ENCODE measurements around the gene GJB4.

The GJB4 gene

DNA sequence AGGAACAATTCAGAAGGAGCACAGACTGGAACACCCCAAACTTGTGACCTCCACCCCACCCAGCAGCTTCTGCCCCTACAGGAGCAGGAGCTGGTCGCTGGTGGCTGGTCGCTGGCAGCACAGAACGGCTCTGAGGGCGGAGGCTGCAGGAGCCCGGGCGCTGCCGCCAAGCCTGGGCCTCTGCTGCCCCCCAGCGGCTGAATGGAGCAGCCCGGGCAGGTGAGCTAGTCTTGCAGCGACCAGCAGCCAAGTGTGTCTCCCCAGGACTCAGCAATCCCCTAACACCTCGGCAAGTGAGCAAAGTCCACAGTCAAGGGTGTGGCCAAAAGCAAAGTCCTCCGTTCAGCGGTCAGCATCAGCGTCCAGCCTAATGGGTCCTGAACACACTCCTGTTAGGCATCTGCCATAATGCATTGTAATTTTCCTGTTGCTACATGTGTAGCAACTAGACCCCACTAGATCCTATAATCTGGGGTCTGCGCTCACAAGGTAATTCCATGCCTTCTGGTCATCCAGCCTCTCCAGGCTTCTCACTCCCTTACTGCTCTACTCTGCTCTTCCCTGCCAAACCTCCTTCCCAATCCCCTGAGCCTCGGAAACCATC is 16.8 kb upstream of the GJB4 start:
- Histone ChIP-seq H3K14ac (ENCODE audit: low read length in 2 of 2) (no peak overlapping the region), H4K91ac (ENCODE audit: low read length) (no peak overlapping the region), H3K4me2 (ENCODE audit: low read length, poor library complexity, severe bottlenecking) (no peak overlapping the region), H3K18ac (ENCODE audit: low read depth in 1 of 2, low read length in 2 of 2) (no peak overlapping the region), H3K36me3 (ENCODE audit: control insufficient read depth in 1 of 2, insufficient read depth in 2 of 2, low read depth in 1 of 2, low read length in 2 of 2) (no peaks in the 10 kb centered on the region), H3K79me1 (replicated peaks; ENCODE audit: low read length, poor library complexity, severe bottlenecking) (no peaks in the 10 kb centered on the region), H3K23ac (ENCODE audit: low read length in 2 of 2) (no peak overlapping the region), H2BK5ac (ENCODE audit: low read depth, low read length, poor library complexity, severe bottlenecking) (no peak overlapping the region), H2BK12ac (ENCODE audit: low read length in 2 of 2) (no peak overlapping the region), H2BK15ac (ENCODE audit: low read depth, poor library complexity, severe bottlenecking) (no peak overlapping the region), H3K9me3 (ENCODE audit: control insufficient read depth, low read length) (no peaks in the 10 kb centered on the region), H2AFZ (ENCODE audit: low read depth, low read length) (no peak overlapping the region), H2BK120ac (ENCODE audit: low read depth, low read length) (no peak overlapping the region), H4K8ac (ENCODE audit: low read length) (no peak overlapping the region), H3K27ac (ENCODE audit: low read length, poor library complexity, severe bottlenecking) (no peak overlapping the region), H3K4ac (ENCODE audit: low read depth in 1 of 2, low read length in 2 of 2) (no peak overlapping the region), H3K4me1 (ENCODE audit: control insufficient read depth, insufficient read depth, low read depth, low read length) (no peaks in the 10 kb centered on the region), H2AK5ac (ENCODE audit: low read length, severe bottlenecking) (no peak overlapping the region), H3K27me3 (ENCODE audit: control insufficient read depth in 1 of 2, insufficient read depth in 1 of 2, low read length in 2 of 2) (peaks cover 15 to 86% of the 10 kb centered on the region in 2 experiments), H3K9ac (ENCODE audit: low read length) (no peak overlapping the region), H3K4me3 (ENCODE audit: insufficient read depth in 1 of 2, low read depth in 1 of 2, low read length in 2 of 2) (no peak overlapping the region)
- peak; percentile 47 for DNase-seq
- 13% methylated on average over 16 of the region's 16 CpGs for WGBS

DNA sequence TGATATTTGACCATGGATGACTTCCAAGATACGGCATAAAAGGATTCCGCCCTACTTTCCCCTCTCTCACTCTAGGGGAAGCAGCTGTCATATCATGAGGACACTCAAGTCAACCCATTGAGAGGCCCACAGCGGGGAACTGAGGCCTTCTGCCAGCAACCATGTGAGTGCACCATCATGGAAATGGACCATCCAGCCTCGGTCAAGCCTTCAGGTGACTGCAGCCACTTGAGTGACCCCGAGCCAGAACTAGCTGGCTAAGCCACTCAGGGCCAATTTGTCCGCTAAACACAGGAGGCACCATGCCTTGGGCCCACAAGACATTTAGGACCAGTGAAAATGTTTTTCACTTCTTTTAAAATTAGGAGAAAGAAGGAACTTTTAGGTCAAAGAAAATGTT is 15.8 kb upstream of the GJB4 start:
- Histone ChIP-seq H3K9ac (ENCODE audit: low read length) (no peak overlapping the region), H2AK5ac (ENCODE audit: low read length, severe bottlenecking) (no peak overlapping the region), H3K36me3 (ENCODE audit: control insufficient read depth in 1 of 2, insufficient read depth in 2 of 2, low read depth in 1 of 2, low read length in 2 of 2) (no peaks in the 10 kb centered on the region), H3K4me3 (ENCODE audit: insufficient read depth in 1 of 2, low read depth in 1 of 2, low read length in 2 of 2) (no peak overlapping the region), H3K4me2 (ENCODE audit: low read length, poor library complexity, severe bottlenecking) (no peak overlapping the region), H3K18ac (ENCODE audit: low read depth in 1 of 2, low read length in 2 of 2) (no peak overlapping the region), H3K79me1 (replicated peaks; ENCODE audit: low read length, poor library complexity, severe bottlenecking) (no peaks in the 10 kb centered on the region), H3K9me3 (ENCODE audit: control insufficient read depth, low read length) (no peaks in the 10 kb centered on the region), H3K14ac (ENCODE audit: low read length in 2 of 2) (no peak overlapping the region), H2BK15ac (ENCODE audit: low read depth, poor library complexity, severe bottlenecking) (no peak overlapping the region), H4K91ac (ENCODE audit: low read length) (no peak overlapping the region), H4K8ac (ENCODE audit: low read length) (no peak overlapping the region), H2BK120ac (ENCODE audit: low read depth, low read length) (no peak overlapping the region), H3K4ac (ENCODE audit: low read depth in 1 of 2, low read length in 2 of 2) (no peak overlapping the region), H2BK5ac (ENCODE audit: low read depth, low read length, poor library complexity, severe bottlenecking) (no peak overlapping the region), H3K4me1 (ENCODE audit: control insufficient read depth, insufficient read depth, low read depth, low read length) (no peaks in the 10 kb centered on the region), H3K27me3 (ENCODE audit: control insufficient read depth in 1 of 2, insufficient read depth in 1 of 2, low read length in 2 of 2) (peaks cover 15 to 91% of the 10 kb centered on the region in 2 experiments), H3K27ac (ENCODE audit: low read length, poor library complexity, severe bottlenecking) (no peak overlapping the region), H2BK12ac (ENCODE audit: low read length in 2 of 2) (no peak overlapping the region), H2AFZ (ENCODE audit: low read depth, low read length) (no peak overlapping the region), H3K23ac (ENCODE audit: low read length in 2 of 2) (no peak overlapping the region)
- no peak for DNase-seq
- 66% methylated on average over 6 of the region's 6 CpGs for WGBS

DNA sequence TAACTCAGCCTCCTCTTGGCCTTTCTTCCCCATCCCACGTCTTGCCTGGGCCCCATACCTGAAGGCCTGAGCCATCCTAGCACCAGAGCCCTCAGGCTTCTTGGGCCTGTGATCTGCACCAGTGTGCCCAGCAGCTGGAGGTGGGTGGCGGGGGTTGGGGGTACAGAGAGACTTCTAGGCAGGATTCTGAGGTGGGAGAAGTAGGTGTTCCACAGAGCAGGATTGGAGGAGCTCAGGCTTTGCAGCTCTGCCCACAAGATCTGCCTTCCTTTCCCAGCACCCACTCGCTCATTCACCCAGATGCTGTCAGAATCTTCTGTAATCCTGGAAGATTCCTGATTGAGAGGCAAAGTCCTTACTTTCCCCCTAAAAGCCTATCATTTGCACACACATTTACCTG is 14.7 kb upstream of the GJB4 start:
- Histone ChIP-seq H3K4me2 (ENCODE audit: low read length, poor library complexity, severe bottlenecking) (no peak overlapping the region), H4K8ac (ENCODE audit: low read length) (no peak overlapping the region), H2AFZ (ENCODE audit: low read depth, low read length) (no peak overlapping the region), H3K4me1 (ENCODE audit: control insufficient read depth, insufficient read depth, low read depth, low read length) (no peaks in the 10 kb centered on the region), H3K9ac (ENCODE audit: low read length) (no peak overlapping the region), H3K79me1 (replicated peaks; ENCODE audit: low read length, poor library complexity, severe bottlenecking) (no peaks in the 10 kb centered on the region), H3K9me3 (ENCODE audit: control insufficient read depth, low read length) (no peaks in the 10 kb centered on the region), H2BK15ac (ENCODE audit: low read depth, poor library complexity, severe bottlenecking) (no peak overlapping the region), H3K27ac (ENCODE audit: low read length, poor library complexity, severe bottlenecking) (no peak overlapping the region), H2BK12ac (ENCODE audit: low read length in 2 of 2) (no peak overlapping the region), H2BK120ac (ENCODE audit: low read depth, low read length) (no peak overlapping the region), H3K27me3 (ENCODE audit: control insufficient read depth in 1 of 2, insufficient read depth in 1 of 2, low read length in 2 of 2) (peaks cover 15 to 91% of the 10 kb centered on the region in 2 experiments), H3K23ac (ENCODE audit: low read length in 2 of 2) (no peak overlapping the region), H2BK5ac (ENCODE audit: low read depth, low read length, poor library complexity, severe bottlenecking) (no peak overlapping the region), H3K4ac (ENCODE audit: low read depth in 1 of 2, low read length in 2 of 2) (no peak overlapping the region), H3K14ac (ENCODE audit: low read length in 2 of 2) (no peak overlapping the region), H3K18ac (ENCODE audit: low read depth in 1 of 2, low read length in 2 of 2) (no peak overlapping the region), H3K4me3 (ENCODE audit: insufficient read depth in 1 of 2, low read depth in 1 of 2, low read length in 2 of 2) (no peak overlapping the region), H2AK5ac (ENCODE audit: low read length, severe bottlenecking) (no peak overlapping the region), H3K36me3 (ENCODE audit: control insufficient read depth in 1 of 2, insufficient read depth in 2 of 2, low read depth in 1 of 2, low read length in 2 of 2) (no peaks in the 10 kb centered on the region), H4K91ac (ENCODE audit: low read length) (no peak overlapping the region)
- 79% methylated on average over 2 of the region's 3 CpGs for WGBS
- DNase-seq, result no peak

DNA sequence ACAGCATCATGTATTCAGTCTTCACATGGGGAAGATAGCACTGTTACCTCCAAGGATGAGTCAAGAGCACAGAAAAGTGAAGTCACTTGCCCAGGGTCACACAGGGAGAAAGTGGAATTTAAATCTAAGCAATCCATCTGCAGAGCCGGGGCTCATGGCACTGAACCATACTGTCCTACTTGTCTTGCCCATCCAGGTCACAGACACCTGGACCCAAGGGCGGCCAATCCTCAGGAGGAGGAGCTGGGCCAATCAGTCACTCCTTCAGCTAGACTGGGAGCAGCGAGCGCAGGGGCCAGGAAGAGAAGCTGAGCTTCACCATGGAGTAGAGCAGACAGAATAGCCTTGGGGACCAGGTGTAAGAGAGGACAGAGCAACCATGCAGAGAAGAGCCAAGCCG is 13.9 kb upstream of the GJB4 start:
- H2AFZ ChIP-seq (ENCODE audit: low read depth, low read length), result no peak overlapping the region
- H3K27ac ChIP-seq (ENCODE audit: low read length, poor library complexity, severe bottlenecking), result no peak overlapping the region
- H3K18ac ChIP-seq (ENCODE audit: low read depth in 1 of 2, low read length in 2 of 2), result no peak overlapping the region
- H3K27me3 ChIP-seq (ENCODE audit: control insufficient read depth in 1 of 2, insufficient read depth in 1 of 2, low read length in 2 of 2), result peaks cover 15 to 89% of the 10 kb centered on the region in 2 experiments
- H3K9ac ChIP-seq (ENCODE audit: low read length), result no peak overlapping the region
- no peak overlapping the region for H3K23ac ChIP-seq (ENCODE audit: low read length in 2 of 2)
- H2AK5ac ChIP-seq (ENCODE audit: low read length, severe bottlenecking), result no peak overlapping the region
- no peaks in the 10 kb centered on the region for H3K79me1 ChIP-seq (replicated peaks; ENCODE audit: low read length, poor library complexity, severe bottlenecking)
- H2BK12ac ChIP-seq (ENCODE audit: low read length in 2 of 2), result no peak overlapping the region
- no peak overlapping the region for H3K4me3 ChIP-seq (ENCODE audit: insufficient read depth in 1 of 2, low read depth in 1 of 2, low read length in 2 of 2)
- H3K14ac ChIP-seq (ENCODE audit: low read length in 2 of 2), result no peak overlapping the region
- no peak overlapping the region for H3K4ac ChIP-seq (ENCODE audit: low read depth in 1 of 2, low read length in 2 of 2)
- H2BK5ac ChIP-seq (ENCODE audit: low read depth, low read length, poor library complexity, severe bottlenecking), result no peak overlapping the region
- no peak overlapping the region for H4K8ac ChIP-seq (ENCODE audit: low read length)
- H3K9me3 ChIP-seq (ENCODE audit: control insufficient read depth, low read length), result no peaks in the 10 kb centered on the region
- H3K4me1 ChIP-seq (ENCODE audit: control insufficient read depth, insufficient read depth, low read depth, low read length), result no peaks in the 10 kb centered on the region
- no peak overlapping the region for H2BK15ac ChIP-seq (ENCODE audit: low read depth, poor library complexity, severe bottlenecking)
- no peak overlapping the region for H4K91ac ChIP-seq (ENCODE audit: low read length)
- no peak for DNase-seq
- 75% methylated on average over 5 of the region's 5 CpGs for whole genome bisulfite sequencing
- no peaks in the 10 kb centered on the region for H3K36me3 ChIP-seq (ENCODE audit: control insufficient read depth in 1 of 2, insufficient read depth in 2 of 2, low read depth in 1 of 2, low read length in 2 of 2)
- no peak overlapping the region for H3K4me2 ChIP-seq (ENCODE audit: low read length, poor library complexity, severe bottlenecking)
- H2BK120ac ChIP-seq (ENCODE audit: low read depth, low read length), result no peak overlapping the region
